ENCODE data around the gene SLC18A3. TPM values are rescaled to one million over a fixed set of nuclear protein-coding genes. Genes with fewer than 3 reads are reported as not detected.

The SLC18A3 gene
- total RNA-seq, 1 experiment from 2014 or later, result not detected

- peaks cover 11% of the 10 kb centered on the region for H3K4me1 Mint-ChIP-seq (ENCODE audit: low read depth, unreplicated experiment)
- peaks cover 13% of the 10 kb centered on the region for H3K27me3 Mint-ChIP-seq (ENCODE audit: unreplicated experiment)
- no peak for TF ChIP-seq CTCF (IDR thresholded peaks at IDR 0.05; ENCODE audit: unreplicated experiment)
- H3K4me3 Mint-ChIP-seq (ENCODE audit: low read depth, unreplicated experiment), result no peak overlapping the region
- intact Hi-C loops (cut with micrococcal nuclease; ENCODE audit: unreplicated experiment), result no loop called here
- no TSS peak for BruUV-seq (replicated peaks)
- no peaks in the 10 kb centered on the region for H3K9me3 Mint-ChIP-seq (ENCODE audit: low read depth, unreplicated experiment)
- H3K36me3 Mint-ChIP-seq (ENCODE audit: insufficient read depth, unreplicated experiment), result no peaks in the 10 kb centered on the region
- no peak overlapping the region for H3K27ac Mint-ChIP-seq (ENCODE audit: unreplicated experiment)
- CTCF ChIA-PET, result no interaction called here
- no peak for DNase-seq
Observed at GRCh38 chr10:49567810-49568209, 42.3 kb upstream of the SLC18A3 start.

GRCh38 chr10:49568235-49568634 is 41.9 kb upstream of the SLC18A3 start:
- CTCF ChIA-PET, result interaction anchor here (1.6 kb wide), 1 partner anchor 30 kb away, joined by 3 read pairs; the partner anchor contains the start of gene ERCC6
- BruUV-seq (replicated peaks), result no TSS peak
- Mint-ChIP-seq H3K27me3 (ENCODE audit: unreplicated experiment) (peaks cover 13% of the 10 kb centered on the region), H3K4me3 (ENCODE audit: low read depth, unreplicated experiment) (peak overlapping the region; percentile 37), H3K27ac (ENCODE audit: unreplicated experiment) (no peak overlapping the region), H3K9me3 (ENCODE audit: low read depth, unreplicated experiment) (no peaks in the 10 kb centered on the region), H3K36me3 (ENCODE audit: insufficient read depth, unreplicated experiment) (no peaks in the 10 kb centered on the region), H3K4me1 (ENCODE audit: low read depth, unreplicated experiment) (peaks cover 11% of the 10 kb centered on the region)
- intact Hi-C loops (cut with micrococcal nuclease; ENCODE audit: unreplicated experiment), result no loop called here
- DNase-seq, result no peak
- TF ChIP-seq CTCF (IDR thresholded peaks at IDR 0.05; ENCODE audit: unreplicated experiment), result no peak

- Mint-ChIP-seq H3K4me1 (ENCODE audit: low read depth, unreplicated experiment) (peaks cover 11% of the 10 kb centered on the region), H3K27me3 (ENCODE audit: unreplicated experiment) (peaks cover 13% of the 10 kb centered on the region), H3K36me3 (ENCODE audit: insufficient read depth, unreplicated experiment) (no peaks in the 10 kb centered on the region), H3K9me3 (ENCODE audit: low read depth, unreplicated experiment) (no peaks in the 10 kb centered on the region), H3K27ac (ENCODE audit: unreplicated experiment) (peak overlapping the region; percentile 78), H3K4me3 (ENCODE audit: low read depth, unreplicated experiment) (peak overlapping the region; percentile 37)
- TF ChIP-seq CTCF (IDR thresholded peaks at IDR 0.05; ENCODE audit: unreplicated experiment), result no peak
- BruUV-seq (replicated peaks), result no TSS peak
- DNase-seq, result peak; percentile 25
- CTCF ChIA-PET, result interaction anchor here (0.6 to 1.6 kb wide), 2 partner anchors 18 to 30 kb away, joined by 3 to 7 read pairs; partner anchors contain the start of gene ERCC6
- intact Hi-C loops (cut with micrococcal nuclease; ENCODE audit: unreplicated experiment), result no loop called here
Observed at GRCh38 chr10:49569031-49569631, 41.0 kb upstream of the SLC18A3 start.

GRCh38 chr10:49571388-49571787 is 38.7 kb upstream of the SLC18A3 start:
- H3K27ac Mint-ChIP-seq (ENCODE audit: unreplicated experiment), result no peak overlapping the region
- intact Hi-C loops (cut with micrococcal nuclease; ENCODE audit: unreplicated experiment), result no loop called here
- CTCF ChIA-PET, result no interaction called here
- no peaks in the 10 kb centered on the region for H3K27me3 Mint-ChIP-seq (ENCODE audit: unreplicated experiment)
- BruUV-seq (replicated peaks), result no TSS peak
- TF ChIP-seq CTCF (IDR thresholded peaks at IDR 0.05; ENCODE audit: unreplicated experiment), result no peak
- H3K9me3 Mint-ChIP-seq (ENCODE audit: low read depth, unreplicated experiment), result no peaks in the 10 kb centered on the region
- peaks cover 11% of the 10 kb centered on the region for H3K4me1 Mint-ChIP-seq (ENCODE audit: low read depth, unreplicated experiment)
- no peak overlapping the region for H3K4me3 Mint-ChIP-seq (ENCODE audit: low read depth, unreplicated experiment)
- DNase-seq, result no peak
- no peaks in the 10 kb centered on the region for H3K36me3 Mint-ChIP-seq (ENCODE audit: insufficient read depth, unreplicated experiment)

All from Calu3 (cell line).